SU-DHL-6 (cell line): Measurements from ENCODE around the gene GMEB2.

Experiments used
- CTCF ChIP-seq: fragments of 200-600 bp; sonication (generic); IDR thresholded peaks from one replicate; pipeline ENCODE4 v1.5.1; 2017; ENCODE audit warnings: antibody characterized with exemption, mild to moderate bottlenecking, low read length, moderate library complexity; ENCODE audit not compliant: insufficient read depth, poor library complexity, severe bottlenecking
- EZH2phosphoT487 ChIP-seq: fragments of 200-600 bp; sonication (generic), shearing (Covaris generic); conservative IDR thresholded peaks from 2 replicates; pipeline ENCODE4 v1.6.1; 2018; ENCODE audit warnings: mild to moderate bottlenecking, antibody characterized with exemption, low read length, moderate library complexity, mixed read lengths

- TF ChIP-seq CTCF, result no peak
- TF ChIP-seq EZH2phosphoT487, result no peak
Observed at GRCh38 chr20:63574156-63574828, 52.6 kb downstream of the GMEB2 start, which contains the start of gene HELZ2.
